Ishikawa (cell line): ENCODE measurements around the gene DIAPH2.

Source experiments
- CEBPB ChIP-seq: IDR thresholded peaks from 2 replicates; pipeline ENCODE4 v1.6.1; 2012
- EGR1 ChIP-seq: IDR thresholded peaks from 2 replicates; pipeline ENCODE4 v1.6.1; 2012
- EP300 ChIP-seq: IDR thresholded peaks from 2 replicates; pipeline ENCODE4 v1.6.1; 2012; ENCODE audit warnings: borderline replicate concordance
- FOXM1 ChIP-seq: IDR thresholded peaks from 2 replicates; pipeline ENCODE4 v1.6.1; 2012; ENCODE audit warnings: low read depth, borderline replicate concordance
- MAX ChIP-seq: IDR thresholded peaks from 2 replicates; pipeline ENCODE4 v1.6.1; 2012
- NFIC ChIP-seq: IDR thresholded peaks from 2 replicates; pipeline ENCODE4 v1.6.1; 2012
- RAD21 ChIP-seq: IDR thresholded peaks from 2 replicates; pipeline ENCODE4 v1.6.1; 2012; ENCODE audit warnings: low read depth
- REST ChIP-seq: IDR thresholded peaks from 2 replicates; pipeline ENCODE4 v1.6.1; 2012; ENCODE audit warnings: low read depth, mild to moderate bottlenecking
- TAF1 ChIP-seq: IDR thresholded peaks from 2 replicates; pipeline ENCODE4 v1.6.1; 2012; ENCODE audit warnings: low read depth, mild to moderate bottlenecking
- TEAD4 ChIP-seq: IDR thresholded peaks from 2 replicates; pipeline ENCODE4 v1.6.1; 2012
- YY1 ChIP-seq: IDR thresholded peaks from 2 replicates; pipeline ENCODE4 v1.6.1; 2012; ENCODE audit warnings: low read depth
- ZBTB7A ChIP-seq: IDR thresholded peaks from 2 replicates; pipeline ENCODE4 v1.6.1; 2012; ENCODE audit warnings: low read depth

- TF ChIP-seq EP300, result no peak
- no peak for TF ChIP-seq TEAD4
- TF ChIP-seq REST, result no peak
- no peak for TF ChIP-seq NFIC
- no peak for TF ChIP-seq YY1
- TF ChIP-seq TAF1, result no peak
- TF ChIP-seq EGR1, result no peak
- no peak for TF ChIP-seq RAD21
- no peak for TF ChIP-seq CEBPB
- no peak for TF ChIP-seq FOXM1
- TF ChIP-seq MAX, result no peak
- TF ChIP-seq ZBTB7A, result no peak
These were observed 777.1 kb downstream of the DIAPH2 start for GRCh38 chrX:97461763-97462162.
